H1 (cell line): Measurements from ENCODE around the gene PDE4D. TPM values are rescaled to one million over a fixed set of nuclear protein-coding genes. Genes with fewer than 3 reads are reported as not detected.

Experiments used
- CTCF ChIA-PET: fragments of 300-600 bp; sonication (Branson Sonifier 250); formaldehyde crosslinking; loops from one replicate; lab custom pipeline; 2021; ENCODE audit not compliant: partially characterized antibody; lab: Charles Lee
- POLR2A ChIA-PET: fragments of 300-600 bp; sonication (Branson Sonifier 250); formaldehyde crosslinking; loops from one replicate; lab custom pipeline; 2021; ENCODE audit warnings: inconsistent platforms; ENCODE audit not compliant: partially characterized antibody; lab: Charles Lee
- DNase-seq, 2 experiments: peaks; one replicate each; pipeline versions ENCODE4 v3.0.0 to v3.0.0-alpha.2; 2010 to 2022; ENCODE audit warnings: low spot score in 2 of 2, low read depth in 1 of 2, mixed read lengths in 1 of 2
- FAIRE-seq: peaks from 2 replicates; lab custom pipeline; 2011; peaks lifted over from hg19 to GRCh38; lab: Jason Lieb, UNC
- H2AFZ ChIP-seq: 2 replicates; pipeline ENCODE4 v1.8.1; 2012; ENCODE audit warnings: low read length, inconsistent platforms
- H2AK5ac ChIP-seq: 2 replicates; pipeline ENCODE4 v1.6.1; 2013; ENCODE audit warnings: low read depth, low read length
- H2BK120ac ChIP-seq: replicated peaks from 2 replicates; pipeline ENCODE3; 2013; ENCODE audit warnings: low read depth, low read length, inconsistent platforms
- H2BK12ac ChIP-seq: 2 replicates; pipeline ENCODE4 v1.6.1; 2013; ENCODE audit warnings: low read depth, low read length
- H2BK15ac ChIP-seq: 2 replicates; pipeline ENCODE4 v1.6.1; 2013; ENCODE audit warnings: low read length
- H2BK20ac ChIP-seq: 2 replicates; pipeline ENCODE4 v1.6.1; 2013; ENCODE audit warnings: low read length
- H2BK5ac ChIP-seq: 2 replicates; pipeline ENCODE4 v1.6.1; 2013; ENCODE audit warnings: low read depth, low read length
- H3K14ac ChIP-seq: 2 replicates; pipeline ENCODE4 v1.6.1; 2013; ENCODE audit warnings: inconsistent platforms; ENCODE audit not compliant: insufficient read length
- H3K18ac ChIP-seq: 2 replicates; pipeline ENCODE4 v1.6.1; 2013; ENCODE audit warnings: low read length; ENCODE audit errors: extremely low read depth
- H3K23ac ChIP-seq: 2 replicates; pipeline ENCODE4 v1.6.1; 2013; ENCODE audit warnings: inconsistent platforms; ENCODE audit not compliant: insufficient read length
- H3K23me2 ChIP-seq: 2 replicates; pipeline ENCODE4 v1.6.1; 2013; ENCODE audit warnings: low read depth, low read length
- H3K27ac ChIP-seq: 2 replicates; pipeline ENCODE4 v1.6.1; 2011; ENCODE audit warnings: low read depth, low read length, inconsistent platforms
- H3K27me3 ChIP-seq, 4 experiments: replicated peaks in 1 of 4; 1 replicate in 1 of 4; 2 replicates in 3 of 4; pipeline versions ENCODE4 v1.6.1 to v1.8.1; 2011 to 2013; ENCODE audit warnings: low read length in 3 of 4, mild to moderate bottlenecking in 3 of 4, inconsistent platforms in 2 of 4, mixed read lengths in 2 of 4, moderate library complexity in 1 of 4; ENCODE audit not compliant: control insufficient read depth in 3 of 4, insufficient read depth in 3 of 4; ENCODE audit errors: extremely low read depth in 1 of 4
- H3K36me3 ChIP-seq, 4 experiments: 2 replicates each; pipeline versions ENCODE4 v1.6.1 to v1.8.1; 2011 to 2013; ENCODE audit warnings: mild to moderate bottlenecking in 4 of 4, low read length in 3 of 4, moderate library complexity in 2 of 4, control low read depth in 1 of 4, inconsistent platforms in 1 of 4; ENCODE audit not compliant: insufficient read depth in 4 of 4, control insufficient read depth in 2 of 4
- H3K4ac ChIP-seq: replicated peaks from 2 replicates; pipeline ENCODE3; 2013; ENCODE audit warnings: low read length, low read depth, mixed read lengths, inconsistent platforms; ENCODE audit not compliant: insufficient read length
- H3K4me1 ChIP-seq, 4 experiments: replicated peaks in 1 of 4; 1 replicate in 1 of 4; 2 replicates in 3 of 4; pipeline versions ENCODE4 v1.6.1 to v1.8.1; 2011 to 2013; ENCODE audit warnings: low read length in 3 of 4, inconsistent platforms in 2 of 4, mixed read lengths in 1 of 4; ENCODE audit not compliant: insufficient read depth in 4 of 4, control insufficient read depth in 3 of 4
- H3K4me2 ChIP-seq, 2 experiments: 2 replicates each; pipeline versions ENCODE4 v1.6.1 to v1.8.1; 2011 to 2013; ENCODE audit warnings: low read depth in 2 of 2, low read length in 2 of 2, control low read depth in 1 of 2, inconsistent platforms in 1 of 2, mild to moderate bottlenecking in 1 of 2; ENCODE audit not compliant: insufficient read depth in 1 of 2
- H3K4me3 ChIP-seq, 4 experiments: fragments of 200-600, 300-600 bp in 1 of 4; sonication (generic), shearing (Covaris generic), sonication (Bioruptor Twin) in 1 of 4; 2 replicates each; pipeline versions ENCODE4 v1.5.1 to v1.8.1; 2011 to 2016; ENCODE audit warnings: low read length in 4 of 4, low read depth in 3 of 4, control low read depth in 2 of 4, inconsistent platforms in 2 of 4, mild to moderate bottlenecking in 2 of 4, mixed read lengths in 1 of 4, moderate library complexity in 1 of 4; ENCODE audit not compliant: insufficient read depth in 2 of 4; ENCODE audit errors: extremely low read depth in 1 of 4
- H3K56ac ChIP-seq: replicated peaks from 2 replicates; pipeline ENCODE3; 2013; ENCODE audit warnings: low read depth, mild to moderate bottlenecking, mixed read lengths, low read length, inconsistent platforms; ENCODE audit not compliant: insufficient read length
- H3K79me1 ChIP-seq: 2 replicates; pipeline ENCODE4 v1.6.1; 2013; ENCODE audit warnings: low read depth, low read length, control low read depth
- H3K79me2 ChIP-seq, 2 experiments: 2 replicates each; pipeline versions ENCODE4 v1.6.1 to v1.8.1; 2012 to 2013; ENCODE audit warnings: low read length in 2 of 2, mild to moderate bottlenecking in 2 of 2, inconsistent platforms in 1 of 2; ENCODE audit not compliant: insufficient read depth in 2 of 2, control insufficient read depth in 1 of 2
- H3K9ac ChIP-seq, 4 experiments: replicated peaks in 1 of 4; 1 replicate in 1 of 4; 2 replicates in 3 of 4; pipeline versions ENCODE4 v1.6.1 to v1.8.1; 2011 to 2013; ENCODE audit warnings: low read depth in 3 of 4, low read length in 3 of 4, control low read depth in 2 of 4, mild to moderate bottlenecking in 2 of 4, moderate library complexity in 2 of 4, inconsistent platforms in 1 of 4; ENCODE audit errors: extremely low read depth in 1 of 4
- H3K9me3 ChIP-seq, 2 experiments: 2 replicates each; pipeline versions ENCODE4 v1.6.1 to v1.8.1; 2012 to 2013; ENCODE audit warnings: mild to moderate bottlenecking in 2 of 2, moderate library complexity in 2 of 2, control low read depth in 1 of 2, inconsistent platforms in 1 of 2, low read depth in 1 of 2, low read length in 1 of 2, mixed read lengths in 1 of 2; ENCODE audit not compliant: insufficient read depth in 2 of 2
- H4K20me1 ChIP-seq, 2 experiments: replicated peaks in 1 of 2; 2 replicates each; pipeline versions ENCODE3 to v1.8.1; 2011 to 2013; ENCODE audit warnings: inconsistent platforms in 2 of 2, low read length in 2 of 2, mild to moderate bottlenecking in 1 of 2; ENCODE audit not compliant: insufficient read depth in 2 of 2, control insufficient read depth in 1 of 2
- H4K5ac ChIP-seq: 2 replicates; pipeline ENCODE4 v1.6.1; 2013; ENCODE audit warnings: low read length, low read depth, mixed read lengths, inconsistent platforms; ENCODE audit not compliant: insufficient read length
- H4K8ac ChIP-seq: 2 replicates; pipeline ENCODE4 v1.8.0; 2013; ENCODE audit warnings: mild to moderate bottlenecking, moderate library complexity, low read length, inconsistent platforms; ENCODE audit not compliant: insufficient read depth; ENCODE audit errors: extremely low read depth
- H4K91ac ChIP-seq: replicated peaks from 2 replicates; pipeline ENCODE3; 2013; ENCODE audit warnings: low read length, mixed read lengths, inconsistent platforms; ENCODE audit not compliant: insufficient read length
- ASH2L ChIP-seq: fragments of 200-600, 300-600 bp; sonication (generic); IDR thresholded peaks from one replicate; pipeline ENCODE4 v1.7.1; 2017; ENCODE audit warnings: low read length
- ATF3 ChIP-seq: IDR thresholded peaks from 2 replicates; pipeline ENCODE4 v1.6.1; 2011; ENCODE audit warnings: low read depth, mild to moderate bottlenecking, low read length; ENCODE audit not compliant: insufficient read depth
- BCL11A ChIP-seq, 2 experiments: IDR thresholded peaks; one replicate each; pipeline ENCODE4 v1.6.1; 2011; ENCODE audit warnings: low read depth in 2 of 2, low read length in 2 of 2, mild to moderate bottlenecking in 2 of 2
- BRCA1 ChIP-seq: IDR thresholded peaks from 2 replicates; pipeline ENCODE4 v1.6.1; 2012; ENCODE audit warnings: low read depth, low read length, improper control_type of control experiment
- CBX8 ChIP-seq: fragments of 300-800, 300-1000 bp; sonication (generic); IDR thresholded peaks from 2 replicates; pipeline ENCODE4 v1.7.1; 2016; ENCODE audit warnings: low read depth, low read length, borderline replicate concordance
- HDAC6 ChIP-seq: IDR thresholded peaks from one replicate; pipeline ENCODE4 v1.7.1; 2012; ENCODE audit warnings: low read depth, mild to moderate bottlenecking, inconsistent platforms, low read length, moderate library complexity
- MAFK ChIP-seq: IDR thresholded peaks from 2 replicates; pipeline ENCODE4 v1.6.1; 2012; ENCODE audit warnings: low read depth, mild to moderate bottlenecking, improper control_type of control experiment, low read length
- PHF8 ChIP-seq: fragments of 200-600 bp; sonication (generic); conservative IDR thresholded peaks from 2 replicates; pipeline ENCODE4 v1.7.1; 2012; ENCODE audit warnings: low read depth, mild to moderate bottlenecking, inconsistent platforms, low read length, moderate library complexity
- TBP ChIP-seq: IDR thresholded peaks from 2 replicates; pipeline ENCODE4 v1.6.1; 2011; ENCODE audit warnings: low read depth, low read length, improper control_type of control experiment
- TCF12 ChIP-seq: IDR thresholded peaks from 2 replicates; pipeline ENCODE4 v1.6.1; 2011; ENCODE audit warnings: low read depth, mild to moderate bottlenecking, low read length
- ZNF274 ChIP-seq: IDR thresholded peaks from 2 replicates; pipeline ENCODE4 v1.7.0; 2012; ENCODE audit warnings: low read length, borderline replicate concordance; ENCODE audit errors: extremely low read depth
- WGBS, 2 experiments: shearing (Covaris generic) in 1 of 2; methylation state at CpG; one replicate each; pipeline versions ENCODE4 v1.1.6 to v1.1.7; 2013 to 2015; ENCODE audit warnings: low lambda C conversion rate in 2 of 2, mixed read lengths in 2 of 2, inconsistent platforms in 1 of 2, low coverage in 1 of 2, missing lambda C conversion rate in 1 of 2; ENCODE audit not compliant: insufficient replicate concordance in 2 of 2, insufficient coverage in 1 of 2, insufficient read length in 1 of 2; ENCODE audit errors: extremely low coverage in 1 of 2, missing lambda C conversion rate in 1 of 2; 5-methylcytosine and 5-hydroxymethylcytosine counted together
- polyA plus RNA-seq, 7 experiments: library from polyadenylated mRNA; depleted of rRNA in 3 of 7; stranded (reverse) in 5 of 7; unstranded in 2 of 7; fragments of >200 nt in 5 of 7; fragments of 200-250 nt in 2 of 7; gene quantifications; 1 replicate in 5 of 7; 2 replicates in 1 of 7; 4 replicates in 1 of 7; pipeline versions ENCODE4 v1.2.1 to v1.2.3, GENCODE V29; 2011 to 2013; ENCODE audit warnings: missing spikeins in 2 of 7, mixed read lengths in 2 of 7
- total RNA-seq: library from RNA; stranded (reverse); fragmentation: NEBNext Ultra II Directional; extraction: Animal tissue kit (Norgen Biotek cat#: 25700); gene quantifications from 2 replicates; pipeline ENCODE4 v1.2.1, GENCODE V29; 2021

The PDE4D gene
- total and polyA plus RNA-seq, 2 of the 8 experiments (the other 6 are each of a cell fraction or from before 2014, with no cell fraction given) = 2.3 to 3.7 TPM

GRCh38 chr5:58946230-58946629, 947.3 kb downstream of the PDE4D start:
- no peaks in the 10 kb centered on the region for H3K23me2 ChIP-seq
- H3K4me2 ChIP-seq = no peak overlapping the region
- H4K5ac ChIP-seq = no peak overlapping the region
- no peak overlapping the region for H3K9ac ChIP-seq
- no peak overlapping the region for H3K4ac ChIP-seq
- no peak overlapping the region for H2AK5ac ChIP-seq
- peaks cover 0 to 11% of the 10 kb centered on the region in 2 experiments; a peak in 1 of 4 replicates for H3K9me3 ChIP-seq
- H2BK15ac ChIP-seq = no peak overlapping the region
- no peak overlapping the region for H3K56ac ChIP-seq
- no peak overlapping the region for H2AFZ ChIP-seq
- H4K91ac ChIP-seq = no peak overlapping the region
- H3K23ac ChIP-seq = no peak overlapping the region
- no peaks in the 10 kb centered on the region for H3K36me3 ChIP-seq
- 0% methylated on average over 1 of the region's 1 CpG; no CpG with 5 or more reads in 1 of the 2 experiments for WGBS, 2 experiments
- H2BK120ac ChIP-seq = no peak overlapping the region
- CTCF ChIA-PET = interaction anchor here (1.0 to 1.2 kb wide), 4 partner anchors 20 to 228 kb away, joined by 3 read pairs; no protein-coding TSS in a partner anchor
- TF ChIP-seq CBX8 (no peak), HDAC6 (no peak), PHF8 (no peak), TCF12 (no peak), TBP (no peak), BRCA1 (no peak), ATF3 (no peak), MAFK (no peak), BCL11A (IDR thresholded peaks at IDR 0.05; ENCODE audit: low read depth in 2 of 2, low read length in 2 of 2) (no peak), ASH2L (no peak), ZNF274 (no peak)
- no peaks in the 10 kb centered on the region for H4K20me1 ChIP-seq
- FAIRE-seq (no peak), DNase-seq (no peak)
- no peak overlapping the region for H3K18ac ChIP-seq
- H2BK20ac ChIP-seq = no peak overlapping the region
- H3K4me1 ChIP-seq = no peaks in the 10 kb centered on the region
- H2BK12ac ChIP-seq = no peak overlapping the region
- H3K79me2 ChIP-seq = no peaks in the 10 kb centered on the region
- no peak overlapping the region for H3K27ac ChIP-seq
- no peaks in the 10 kb centered on the region for H3K79me1 ChIP-seq
- H2BK5ac ChIP-seq = no peak overlapping the region
- no peaks in the 10 kb centered on the region for H3K27me3 ChIP-seq
- H3K14ac ChIP-seq = no peak overlapping the region
- no peak overlapping the region for H3K4me3 ChIP-seq
- no peak overlapping the region for H4K8ac ChIP-seq
- POLR2A ChIA-PET = no interaction called here
